Endometrium (tissue), 2 donors: ENCODE results near the gene WDR33.
"Not testable (repeated sequence)": the region's sequence is repeated elsewhere in the genome, so short reads cannot be mapped to it uniquely, and the experiment has no call there.

Experiments
- FAIRE-seq: peaks from 2 replicates; lab custom pipeline; 2012; peaks lifted over from hg19 to GRCh38; lab: Jason Lieb, UNC
- donor health status: control.
- donor health status: control.

Gene WDR33

GRCh38 chr2:127763776-127764175 lies 47.2 kb downstream of the WDR33 start:
- FAIRE-seq: no peak

- no peak for FAIRE-seq
Measured at GRCh38 chr2:127762846-127763245, 48.1 kb downstream of the WDR33 start.

- no peak for FAIRE-seq
Measured at GRCh38 chr2:127762441-127762840, 48.5 kb downstream of the WDR33 start.

GRCh38 chr2:127759931-127760330 lies 51.0 kb downstream of the WDR33 start:
- no peak for FAIRE-seq

GRCh38 chr2:127754186-127754585 lies 56.8 kb downstream of the WDR33 start:
- FAIRE-seq: no peak

GRCh38 chr2:127753374-127753773 lies 57.6 kb downstream of the WDR33 start:
- no peak for FAIRE-seq

- FAIRE-seq: not testable (repeated sequence)
Measured at GRCh38 chr2:127749537-127749936, 61.4 kb downstream of the WDR33 start.

- no peak for FAIRE-seq
Measured at GRCh38 chr2:127747621-127748020, 63.4 kb downstream of the WDR33 start.

- no peak for FAIRE-seq
Measured at GRCh38 chr2:127743477-127744026, 67.4 kb downstream of the WDR33 start.

- FAIRE-seq: no peak
Measured at GRCh38 chr2:127740665-127741288, 70.2 kb downstream of the WDR33 start.

GRCh38 chr2:127739800-127740199 lies 71.2 kb downstream of the WDR33 start:
- FAIRE-seq: no peak

GRCh38 chr2:127737892-127738291 lies 73.1 kb downstream of the WDR33 start:
- no peak for FAIRE-seq

GRCh38 chr2:127735537-127736399 lies 75.2 kb downstream of the WDR33 start:
- no peak for FAIRE-seq

GRCh38 chr2:127735044-127735443 lies 75.9 kb downstream of the WDR33 start:
- no peak for FAIRE-seq

- no peak for FAIRE-seq
Measured at GRCh38 chr2:127733816-127734537, 77.0 kb downstream of the WDR33 start.

GRCh38 chr2:127733113-127733815 lies 77.7 kb downstream of the WDR33 start:
- FAIRE-seq: no peak

- FAIRE-seq: no peak
Measured at GRCh38 chr2:127726158-127726880, 84.7 kb downstream of the WDR33 start.

- no peak for FAIRE-seq
Measured at GRCh38 chr2:127722807-127723206, 88.2 kb downstream of the WDR33 start.

GRCh38 chr2:127721978-127722355 lies 89.0 kb downstream of the WDR33 start:
- no peak for FAIRE-seq

- FAIRE-seq: no peak
Measured at GRCh38 chr2:127721311-127721977, 89.5 kb downstream of the WDR33 start.
